ENCODE data around the gene FERMT3. TPM values are rescaled to one million over a fixed set of nuclear protein-coding genes. Genes with fewer than 3 reads are reported as not detected.

Gene FERMT3
- total RNA-seq, 1 donor: 7.0 TPM

GRCh38 chr11:64165481-64165841 is 41.1 kb upstream of the FERMT3 start:
- H3K4me3 ChIP-seq (ENCODE audit: low read depth, low read length): peak overlapping the region; percentile 71
- TF ChIP-seq, protein P1, sequence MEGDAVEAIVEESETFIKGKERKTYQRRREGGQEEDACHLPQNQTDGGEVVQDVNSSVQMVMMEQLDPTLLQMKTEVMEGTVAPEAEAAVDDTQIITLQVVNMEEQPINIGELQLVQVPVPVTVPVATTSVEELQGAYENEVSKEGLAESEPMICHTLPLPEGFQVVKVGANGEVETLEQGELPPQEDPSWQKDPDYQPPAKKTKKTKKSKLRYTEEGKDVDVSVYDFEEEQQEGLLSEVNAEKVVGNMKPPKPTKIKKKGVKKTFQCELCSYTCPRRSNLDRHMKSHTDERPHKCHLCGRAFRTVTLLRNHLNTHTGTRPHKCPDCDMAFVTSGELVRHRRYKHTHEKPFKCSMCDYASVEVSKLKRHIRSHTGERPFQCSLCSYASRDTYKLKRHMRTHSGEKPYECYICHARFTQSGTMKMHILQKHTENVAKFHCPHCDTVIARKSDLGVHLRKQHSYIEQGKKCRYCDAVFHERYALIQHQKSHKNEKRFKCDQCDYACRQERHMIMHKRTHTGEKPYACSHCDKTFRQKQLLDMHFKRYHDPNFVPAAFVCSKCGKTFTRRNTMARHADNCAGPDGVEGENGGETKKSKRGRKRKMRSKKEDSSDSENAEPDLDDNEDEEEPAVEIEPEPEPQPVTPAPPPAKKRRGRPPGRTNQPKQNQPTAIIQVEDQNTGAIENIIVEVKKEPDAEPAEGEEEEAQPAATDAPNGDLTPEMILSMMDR (IDR thresholded peaks at IDR 0.05; ENCODE audit: insufficient read depth, low read length): no peak
- DNase-seq (ENCODE audit: low read depth): no peak

GRCh38 chr11:64165842-64166635 is 40.5 kb upstream of the FERMT3 start, which contains the start of gene MACROD1:
Gene MACROD1 (minus strand): TSS chr11:64166113. CDS start chr11:64165994, 119 bp downstream.
- peak within 1 kb of the TSS; percentile 71 for H3K4me3 ChIP-seq (ENCODE audit: low read depth, low read length)
- TF ChIP-seq, protein P1 (IDR thresholded peaks at IDR 0.05; ENCODE audit: insufficient read depth, low read length): no peak
- DNase-seq (ENCODE audit: low read depth): peak; percentile 68

GRCh38 chr11:64170419-64170818 is 36.1 kb upstream of the FERMT3 start:
- DNase-seq (ENCODE audit: low read depth): no peak
- TF ChIP-seq, protein P1 (IDR thresholded peaks at IDR 0.05; ENCODE audit: insufficient read depth, low read length): no peak
- H3K4me3 ChIP-seq (ENCODE audit: low read depth, low read length): no peak overlapping the region

DNA sequence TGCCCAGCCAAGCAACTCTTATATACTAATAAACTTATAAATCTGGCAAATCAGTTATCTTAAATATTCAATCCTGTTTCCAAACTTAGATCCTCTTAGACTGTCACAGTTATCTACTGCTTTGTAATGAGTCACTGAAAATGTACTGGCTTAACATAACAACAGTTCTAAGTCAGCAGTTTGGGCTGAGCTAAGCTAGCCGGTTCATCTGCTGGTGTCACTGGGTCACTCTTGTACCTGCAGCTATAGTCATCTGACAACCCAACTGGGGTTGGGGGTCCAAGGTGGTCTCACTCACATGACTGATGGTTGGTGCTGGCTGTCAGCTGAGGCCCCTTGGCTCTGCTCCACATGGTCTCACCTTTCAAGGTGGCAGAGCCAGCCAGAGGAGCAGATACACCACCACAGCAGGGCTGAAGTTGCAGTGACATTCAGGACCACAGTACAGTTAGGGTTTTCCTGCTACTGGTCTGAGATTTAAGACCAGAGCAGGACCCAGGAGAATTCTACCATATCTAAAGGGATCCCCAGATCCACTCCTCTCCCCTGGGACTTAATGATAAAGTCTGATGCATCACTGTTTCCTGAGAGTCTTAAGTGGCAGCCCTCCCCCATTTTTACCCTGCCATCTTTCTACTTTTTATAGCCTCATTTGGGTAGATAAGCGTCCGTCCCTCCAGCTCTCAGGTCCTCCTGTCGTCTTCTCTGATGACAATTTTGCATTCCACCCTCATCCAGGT is 32.7 kb upstream of the FERMT3 start:
- peak; percentile 30 for DNase-seq (ENCODE audit: low read depth)

DNA sequence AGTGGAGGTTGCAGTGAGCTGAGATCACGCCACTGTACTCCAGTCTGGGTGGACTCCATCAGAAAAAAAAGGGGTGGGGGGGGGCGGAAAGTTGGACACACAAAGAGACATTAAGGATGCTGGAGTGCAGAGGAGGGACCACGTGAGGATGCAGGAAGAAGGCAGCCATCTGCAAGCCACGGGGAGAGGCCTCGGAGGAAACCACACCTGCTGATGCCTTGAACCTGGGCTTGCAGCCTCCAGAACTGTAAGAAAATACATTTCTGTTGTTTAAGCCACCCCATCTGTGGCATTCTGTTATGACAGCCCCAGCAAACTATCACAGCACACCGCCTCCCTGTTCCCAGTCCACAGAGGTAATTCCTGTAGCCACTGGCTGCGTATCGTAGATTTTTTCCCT is 29.8 kb upstream of the FERMT3 start:
- no peak overlapping the region for H3K4me3 ChIP-seq (ENCODE audit: low read depth, low read length)
- TF ChIP-seq, protein P1 (IDR thresholded peaks at IDR 0.05; ENCODE audit: insufficient read depth, low read length): no peak
- no peak for DNase-seq (ENCODE audit: low read depth)

More for the DNA sequence above, 32.7 kb upstream of the FERMT3 start:
- H3K4me3 ChIP-seq (ENCODE audit: low read depth, low read length): no peak overlapping the region
- TF ChIP-seq, protein P1 (IDR thresholded peaks at IDR 0.05; ENCODE audit: insufficient read depth, low read length): no peak

GRCh38 chr11:64178203-64178602 is 28.3 kb upstream of the FERMT3 start:
- H3K4me3 ChIP-seq (ENCODE audit: low read depth, low read length): no peak overlapping the region
- TF ChIP-seq, protein P1 (IDR thresholded peaks at IDR 0.05; ENCODE audit: insufficient read depth, low read length): no peak
- DNase-seq (ENCODE audit: low read depth): no peak
